ENCODE results near the gene RGS3.

Gene RGS3

GRCh38 chr9:113613815-113614413 lies 150.4 kb downstream of the RGS3 start:
- H3K36me3 Mint-ChIP-seq (ENCODE audit: low read depth) = no peaks in the 10 kb centered on the region
- H3K27ac Mint-ChIP-seq = no peak overlapping the region
- DNase-seq (ENCODE audit: low spot score) = no peak
- H3K9me3 Mint-ChIP-seq = no peaks in the 10 kb centered on the region
- H3K4me3 Mint-ChIP-seq = no peak overlapping the region
- H3K27me3 Mint-ChIP-seq (ENCODE audit: low read depth) = no peaks in the 10 kb centered on the region
- H3K4me1 Mint-ChIP-seq (ENCODE audit: low read depth) = peaks cover 5% of the 10 kb centered on the region

GRCh38 chr9:113614843-113615648 lies 151.5 kb downstream of the RGS3 start:
- H3K36me3 Mint-ChIP-seq (ENCODE audit: low read depth) = no peaks in the 10 kb centered on the region
- no peaks in the 10 kb centered on the region for H3K27me3 Mint-ChIP-seq (ENCODE audit: low read depth)
- H3K4me1 Mint-ChIP-seq (ENCODE audit: low read depth) = peaks cover 5% of the 10 kb centered on the region
- DNase-seq (ENCODE audit: low spot score) = peak; percentile 55
- H3K4me3 Mint-ChIP-seq = no peak overlapping the region
- no peak overlapping the region for H3K27ac Mint-ChIP-seq
- no peaks in the 10 kb centered on the region for H3K9me3 Mint-ChIP-seq

- peaks cover 5% of the 10 kb centered on the region for H3K4me1 Mint-ChIP-seq (ENCODE audit: low read depth)
- H3K36me3 Mint-ChIP-seq (ENCODE audit: low read depth) = no peaks in the 10 kb centered on the region
- H3K9me3 Mint-ChIP-seq = no peaks in the 10 kb centered on the region
- no peak for DNase-seq (ENCODE audit: low spot score)
- no peaks in the 10 kb centered on the region for H3K27me3 Mint-ChIP-seq (ENCODE audit: low read depth)
- H3K4me3 Mint-ChIP-seq = no peak overlapping the region
- no peak overlapping the region for H3K27ac Mint-ChIP-seq
Observed at GRCh38 chr9:113616116-113616515, 152.6 kb downstream of the RGS3 start.

GRCh38 chr9:113616621-113617496 lies 153.3 kb downstream of the RGS3 start:
- peaks cover 10% of the 10 kb centered on the region for H3K4me1 Mint-ChIP-seq (ENCODE audit: low read depth)
- no peaks in the 10 kb centered on the region for H3K9me3 Mint-ChIP-seq
- peak; percentile 26 for DNase-seq (ENCODE audit: low spot score)
- H3K36me3 Mint-ChIP-seq (ENCODE audit: low read depth) = no peaks in the 10 kb centered on the region
- no peak overlapping the region for H3K4me3 Mint-ChIP-seq
- no peak overlapping the region for H3K27ac Mint-ChIP-seq
- no peaks in the 10 kb centered on the region for H3K27me3 Mint-ChIP-seq (ENCODE audit: low read depth)

- no peak for DNase-seq (ENCODE audit: low spot score)
- peaks cover 15% of the 10 kb centered on the region for H3K4me1 Mint-ChIP-seq (ENCODE audit: low read depth)
- H3K9me3 Mint-ChIP-seq = no peaks in the 10 kb centered on the region
- no peaks in the 10 kb centered on the region for H3K36me3 Mint-ChIP-seq (ENCODE audit: low read depth)
- H3K4me3 Mint-ChIP-seq = no peak overlapping the region
- no peak overlapping the region for H3K27ac Mint-ChIP-seq
- H3K27me3 Mint-ChIP-seq (ENCODE audit: low read depth) = no peaks in the 10 kb centered on the region
Observed at GRCh38 chr9:113617550-113617949, 154.0 kb downstream of the RGS3 start.

GRCh38 chr9:113618836-113619490 lies 155.4 kb downstream of the RGS3 start:
- Mint-ChIP-seq H3K27ac (no peak overlapping the region), H3K27me3 (ENCODE audit: low read depth) (no peaks in the 10 kb centered on the region), H3K36me3 (ENCODE audit: low read depth) (no peaks in the 10 kb centered on the region), H3K4me3 (no peak overlapping the region), H3K4me1 (ENCODE audit: low read depth) (peaks cover 21% of the 10 kb centered on the region), H3K9me3 (no peaks in the 10 kb centered on the region)
- DNase-seq (ENCODE audit: low spot score) = no peak

- no peak for DNase-seq (ENCODE audit: low spot score)
- H3K27ac Mint-ChIP-seq = no peak overlapping the region
- no peaks in the 10 kb centered on the region for H3K27me3 Mint-ChIP-seq (ENCODE audit: low read depth)
- no peaks in the 10 kb centered on the region for H3K36me3 Mint-ChIP-seq (ENCODE audit: low read depth)
- H3K4me1 Mint-ChIP-seq (ENCODE audit: low read depth) = peaks cover 21% of the 10 kb centered on the region
- no peak overlapping the region for H3K4me3 Mint-ChIP-seq
- H3K9me3 Mint-ChIP-seq = no peaks in the 10 kb centered on the region
Observed at GRCh38 chr9:113619491-113620376, 156.2 kb downstream of the RGS3 start.

- no peaks in the 10 kb centered on the region for H3K9me3 Mint-ChIP-seq
- no peaks in the 10 kb centered on the region for H3K27me3 Mint-ChIP-seq (ENCODE audit: low read depth)
- H3K4me3 Mint-ChIP-seq = no peak overlapping the region
- peak; percentile 68 for DNase-seq (ENCODE audit: low spot score)
- H3K27ac Mint-ChIP-seq = no peak overlapping the region
- no peaks in the 10 kb centered on the region for H3K36me3 Mint-ChIP-seq (ENCODE audit: low read depth)
- peaks cover 20% of the 10 kb centered on the region for H3K4me1 Mint-ChIP-seq (ENCODE audit: low read depth)
Observed at GRCh38 chr9:113620377-113621161, 157.0 kb downstream of the RGS3 start.

- H3K27ac Mint-ChIP-seq = no peak overlapping the region
Observed at GRCh38 chr9:113621309-113621791, 157.8 kb downstream of the RGS3 start.

GRCh38 chr9:113621980-113622379 lies 158.5 kb downstream of the RGS3 start:
- Mint-ChIP-seq H3K36me3 (ENCODE audit: low read depth) (no peaks in the 10 kb centered on the region), H3K27me3 (ENCODE audit: low read depth) (no peaks in the 10 kb centered on the region)

More at GRCh38 chr9:113621309-113621791, 157.8 kb downstream of the RGS3 start:
- Mint-ChIP-seq H3K27me3 (ENCODE audit: low read depth) (no peaks in the 10 kb centered on the region), H3K9me3 (no peaks in the 10 kb centered on the region), H3K36me3 (ENCODE audit: low read depth) (no peaks in the 10 kb centered on the region), H3K4me3 (no peak overlapping the region), H3K4me1 (ENCODE audit: low read depth) (peaks cover 18% of the 10 kb centered on the region)
- no peak for DNase-seq (ENCODE audit: low spot score)

GRCh38 chr9:113622600-113623400 lies 159.3 kb downstream of the RGS3 start:
- Mint-ChIP-seq H3K4me1 (ENCODE audit: low read depth) (peaks cover 16% of the 10 kb centered on the region), H3K9me3 (no peaks in the 10 kb centered on the region), H3K27ac (peak overlapping the region; percentile 22), H3K36me3 (ENCODE audit: low read depth) (no peaks in the 10 kb centered on the region), H3K4me3 (peak overlapping the region; percentile 21), H3K27me3 (ENCODE audit: low read depth) (no peaks in the 10 kb centered on the region)
- DNase-seq (ENCODE audit: low spot score) = peak; percentile 87

More at GRCh38 chr9:113621980-113622379, 158.5 kb downstream of the RGS3 start:
- no peaks in the 10 kb centered on the region for H3K9me3 Mint-ChIP-seq
- peaks cover 18% of the 10 kb centered on the region for H3K4me1 Mint-ChIP-seq (ENCODE audit: low read depth)
- no peak overlapping the region for H3K27ac Mint-ChIP-seq
- no peak overlapping the region for H3K4me3 Mint-ChIP-seq
- no peak for DNase-seq (ENCODE audit: low spot score)

Data from T-helper 2 cell treated with Interferon-gamma antibody and Interleukin-4, amounts not matched to agents 5 μg/mL and 100 μg/mL, for 36 hours (primary cell).